Gastrocnemius medialis (tissue), 4 donors: Measurements from ENCODE around the gene VOPP1.

Source experiments
- POLR2A ChIP-seq, 2 donors: fragments of 450-650 bp; IDR thresholded peaks; one replicate each; pipeline ENCODE4 v1.6.1; 2017; ENCODE audit warnings: antibody characterized with exemption in 2 of 2, mild to moderate bottlenecking in 2 of 2, moderate library complexity in 2 of 2
- TF ChIP-seq, protein P1 (sequence below), 5 experiments: fragments of 450-650 bp in 3 of 5; fragments of 200-600 bp in 2 of 5; sonication (generic) in 2 of 5; IDR thresholded peaks in 4 of 5; conservative IDR thresholded peaks in 1 of 5; 1 replicate in 4 of 5; 2 replicates in 1 of 5; pipeline ENCODE4 v1.5.1; 2016 to 2019; ENCODE audit warnings: antibody characterized with exemption in 5 of 5, mild to moderate bottlenecking in 3 of 5, moderate library complexity in 3 of 5

DNA sequence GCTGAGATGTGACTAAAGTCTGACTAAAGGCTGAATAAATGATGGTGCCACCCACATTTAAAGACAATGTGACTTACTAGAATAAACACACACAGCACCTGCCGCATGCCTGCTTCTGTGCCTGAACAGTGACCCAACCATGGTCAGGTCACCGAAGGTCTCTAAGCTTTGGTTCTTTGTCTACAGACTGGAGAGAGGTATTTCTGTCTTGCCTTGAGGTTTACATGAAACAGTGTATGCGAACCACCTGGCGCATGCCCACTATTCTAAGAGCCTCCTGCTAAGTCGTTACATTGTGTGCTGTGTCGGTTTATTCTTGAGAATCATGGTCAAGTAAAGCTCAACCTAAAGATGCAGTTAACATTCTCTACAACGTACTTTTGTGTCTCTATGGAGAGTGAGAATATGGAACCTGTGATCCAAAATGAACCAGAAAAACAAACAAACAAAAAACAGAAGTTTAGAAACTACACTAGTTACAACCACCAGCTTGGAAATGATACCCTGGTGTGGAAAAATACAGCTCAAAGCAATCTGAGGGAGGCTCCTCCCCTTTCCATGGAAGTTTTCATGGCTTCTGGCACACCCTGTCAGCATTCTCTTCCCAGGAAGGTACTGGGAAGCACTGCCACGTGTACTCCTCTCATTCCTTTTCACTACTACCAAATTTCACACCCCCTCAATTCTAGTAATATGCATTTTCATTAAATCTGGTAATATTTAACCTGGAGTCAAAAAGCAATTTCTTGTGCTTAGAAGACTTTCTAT lies 40.0 kb downstream of the VOPP1 start:
- TF ChIP-seq, protein P1, sequence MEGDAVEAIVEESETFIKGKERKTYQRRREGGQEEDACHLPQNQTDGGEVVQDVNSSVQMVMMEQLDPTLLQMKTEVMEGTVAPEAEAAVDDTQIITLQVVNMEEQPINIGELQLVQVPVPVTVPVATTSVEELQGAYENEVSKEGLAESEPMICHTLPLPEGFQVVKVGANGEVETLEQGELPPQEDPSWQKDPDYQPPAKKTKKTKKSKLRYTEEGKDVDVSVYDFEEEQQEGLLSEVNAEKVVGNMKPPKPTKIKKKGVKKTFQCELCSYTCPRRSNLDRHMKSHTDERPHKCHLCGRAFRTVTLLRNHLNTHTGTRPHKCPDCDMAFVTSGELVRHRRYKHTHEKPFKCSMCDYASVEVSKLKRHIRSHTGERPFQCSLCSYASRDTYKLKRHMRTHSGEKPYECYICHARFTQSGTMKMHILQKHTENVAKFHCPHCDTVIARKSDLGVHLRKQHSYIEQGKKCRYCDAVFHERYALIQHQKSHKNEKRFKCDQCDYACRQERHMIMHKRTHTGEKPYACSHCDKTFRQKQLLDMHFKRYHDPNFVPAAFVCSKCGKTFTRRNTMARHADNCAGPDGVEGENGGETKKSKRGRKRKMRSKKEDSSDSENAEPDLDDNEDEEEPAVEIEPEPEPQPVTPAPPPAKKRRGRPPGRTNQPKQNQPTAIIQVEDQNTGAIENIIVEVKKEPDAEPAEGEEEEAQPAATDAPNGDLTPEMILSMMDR (IDR thresholded peaks at IDR 0.05 in 4 of 5, conservative IDR thresholded peaks at IDR 0.05 in 1 of 5) = no peak
- no peak for TF ChIP-seq POLR2A (IDR thresholded peaks at IDR 0.05)
